ENCODE results near the gene ROM1.
"Not testable (repeated sequence)": the region's sequence is repeated elsewhere in the genome, so short reads cannot be mapped to it uniquely, and the experiment has no call there.

The ROM1 gene

DNA sequence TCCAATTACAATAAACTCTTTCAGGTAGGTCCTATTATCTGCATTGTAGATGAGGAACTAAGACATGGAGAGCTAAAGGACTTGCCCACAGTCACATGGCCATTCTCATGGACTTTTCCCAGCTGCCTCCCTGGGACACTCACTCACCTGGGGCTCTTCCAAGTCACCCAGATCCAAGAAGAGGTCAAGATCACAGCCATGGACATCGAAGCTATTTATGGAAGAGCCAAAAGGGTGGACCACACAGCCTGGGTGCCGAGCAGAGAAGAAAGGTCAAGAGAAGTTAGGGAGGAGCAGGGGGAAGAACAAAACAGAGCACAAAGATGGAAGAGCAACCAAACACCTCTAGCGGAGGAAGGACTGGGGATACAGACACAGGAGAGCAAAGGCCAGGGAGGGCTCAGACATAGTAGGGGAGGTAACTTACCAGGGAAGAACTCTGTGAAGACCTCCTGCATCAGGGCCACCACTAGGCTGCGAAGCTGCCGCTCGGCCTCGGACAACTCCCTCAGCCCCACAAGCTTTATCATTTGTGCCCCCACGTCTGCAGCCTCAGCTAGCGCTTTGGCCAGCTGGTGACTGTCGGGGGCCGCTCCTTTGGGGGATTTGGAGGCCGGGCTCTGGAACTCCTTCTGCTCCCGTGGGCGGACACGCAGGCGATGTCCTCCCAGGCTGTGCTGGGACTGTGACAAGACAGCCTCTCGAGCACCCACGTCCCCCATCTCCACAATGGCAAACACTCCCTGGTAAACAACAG lies 31.9 kb upstream of the ROM1 start:
- Histone ChIP-seq H2AFZ (ENCODE audit: low read length) (no peak overlapping the region), H3K27ac (ENCODE audit: low read length) (no peak overlapping the region), H3K27me3 (replicated peaks; ENCODE audit: insufficient read depth, low read length) (no peaks in the 10 kb centered on the region), H3F3A (ENCODE audit: insufficient read depth, low read length) (no peaks in the 10 kb centered on the region), H3K4me2 (ENCODE audit: low read depth, low read length) (no peak overlapping the region), H3K4me3 (ENCODE audit: low read length) (no peak overlapping the region), H3K4me1 (ENCODE audit: low read length) (no peaks in the 10 kb centered on the region), H3K79me2 (ENCODE audit: low read length) (peaks cover 17% of the 10 kb centered on the region), H3K9me3 (replicated peaks; ENCODE audit: insufficient read depth, low read length) (no peaks in the 10 kb centered on the region), H3K36me3 (replicated peaks; ENCODE audit: insufficient read depth, low read length) (no peaks in the 10 kb centered on the region), H3K9me2 (replicated peaks; ENCODE audit: insufficient read depth, low read length) (no peaks in the 10 kb centered on the region), H3K9ac (ENCODE audit: low read length) (no peak overlapping the region), H4K20me1 (ENCODE audit: insufficient read depth, low read length) (no peaks in the 10 kb centered on the region)
- TF ChIP-seq, protein P1, sequence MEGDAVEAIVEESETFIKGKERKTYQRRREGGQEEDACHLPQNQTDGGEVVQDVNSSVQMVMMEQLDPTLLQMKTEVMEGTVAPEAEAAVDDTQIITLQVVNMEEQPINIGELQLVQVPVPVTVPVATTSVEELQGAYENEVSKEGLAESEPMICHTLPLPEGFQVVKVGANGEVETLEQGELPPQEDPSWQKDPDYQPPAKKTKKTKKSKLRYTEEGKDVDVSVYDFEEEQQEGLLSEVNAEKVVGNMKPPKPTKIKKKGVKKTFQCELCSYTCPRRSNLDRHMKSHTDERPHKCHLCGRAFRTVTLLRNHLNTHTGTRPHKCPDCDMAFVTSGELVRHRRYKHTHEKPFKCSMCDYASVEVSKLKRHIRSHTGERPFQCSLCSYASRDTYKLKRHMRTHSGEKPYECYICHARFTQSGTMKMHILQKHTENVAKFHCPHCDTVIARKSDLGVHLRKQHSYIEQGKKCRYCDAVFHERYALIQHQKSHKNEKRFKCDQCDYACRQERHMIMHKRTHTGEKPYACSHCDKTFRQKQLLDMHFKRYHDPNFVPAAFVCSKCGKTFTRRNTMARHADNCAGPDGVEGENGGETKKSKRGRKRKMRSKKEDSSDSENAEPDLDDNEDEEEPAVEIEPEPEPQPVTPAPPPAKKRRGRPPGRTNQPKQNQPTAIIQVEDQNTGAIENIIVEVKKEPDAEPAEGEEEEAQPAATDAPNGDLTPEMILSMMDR (IDR thresholded peaks at IDR 0.05; ENCODE audit: low read length): no peak
- TF ChIP-seq EZH2 (optimal IDR thresholded peaks at IDR 0.05; ENCODE audit: low read depth, low read length) (no peak), EZH2phosphoT487 (IDR thresholded peaks at IDR 0.05; ENCODE audit: low read length) (no peak)
- no peak for DNase-seq

DNA sequence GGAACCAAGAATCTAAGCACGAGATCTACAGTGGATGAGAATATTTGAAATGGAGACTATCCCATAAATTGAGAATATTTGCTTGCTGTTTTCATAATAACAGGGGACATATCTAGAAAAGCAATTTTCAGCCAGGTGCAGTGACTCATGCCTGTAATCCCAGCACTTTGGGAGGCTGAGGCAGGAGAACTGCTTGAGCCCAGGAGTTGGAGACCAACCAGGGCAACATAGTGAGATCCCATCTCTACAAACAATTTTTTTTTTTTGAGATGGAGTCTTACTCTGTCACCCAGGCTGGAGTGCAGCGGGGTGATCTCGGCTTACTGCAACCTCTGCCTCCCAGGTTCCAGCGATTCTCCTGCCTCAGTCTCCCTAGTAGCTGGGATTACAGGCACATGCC lies 31.3 kb upstream of the ROM1 start:
- H3K9me3 ChIP-seq (replicated peaks; ENCODE audit: insufficient read depth, low read length); H3K4me2 ChIP-seq (ENCODE audit: low read depth, low read length); DNase-seq; H4K20me1 ChIP-seq (ENCODE audit: insufficient read depth, low read length); H3K9ac ChIP-seq (ENCODE audit: low read length); H3F3A ChIP-seq (ENCODE audit: insufficient read depth, low read length); H3K27me3 ChIP-seq (replicated peaks; ENCODE audit: insufficient read depth, low read length); H2AFZ ChIP-seq (ENCODE audit: low read length); H3K4me1 ChIP-seq (ENCODE audit: low read length); H3K36me3 ChIP-seq (replicated peaks; ENCODE audit: insufficient read depth, low read length); H3K9me2 ChIP-seq (replicated peaks; ENCODE audit: insufficient read depth, low read length); H3K4me3 ChIP-seq (ENCODE audit: low read length); H3K27ac ChIP-seq (ENCODE audit: low read length): not testable (repeated sequence)
- peaks cover 20% of the 10 kb centered on the region for H3K79me2 ChIP-seq (ENCODE audit: low read length)

DNA sequence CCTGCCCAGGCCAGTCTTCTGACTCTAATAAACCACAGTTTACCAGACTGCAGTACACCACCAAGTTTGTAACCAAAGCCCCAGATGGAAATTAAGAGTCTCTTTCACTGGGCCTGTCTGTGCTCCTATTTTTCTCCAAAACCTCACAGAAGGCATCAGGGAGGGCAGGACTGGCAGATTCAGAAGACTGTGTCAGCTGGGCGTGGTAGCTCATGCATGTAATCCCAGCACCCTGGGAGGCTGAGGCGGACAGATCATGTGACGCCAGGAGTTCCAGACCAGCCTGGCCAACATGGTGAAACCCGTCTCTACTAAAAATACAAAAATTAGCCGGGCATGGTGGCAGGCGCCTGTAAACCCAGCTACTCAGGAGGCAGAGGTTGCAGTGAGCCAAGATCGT lies 27.7 kb upstream of the ROM1 start:
- not testable (repeated sequence) for H3K27ac ChIP-seq (ENCODE audit: low read length)

DNA sequence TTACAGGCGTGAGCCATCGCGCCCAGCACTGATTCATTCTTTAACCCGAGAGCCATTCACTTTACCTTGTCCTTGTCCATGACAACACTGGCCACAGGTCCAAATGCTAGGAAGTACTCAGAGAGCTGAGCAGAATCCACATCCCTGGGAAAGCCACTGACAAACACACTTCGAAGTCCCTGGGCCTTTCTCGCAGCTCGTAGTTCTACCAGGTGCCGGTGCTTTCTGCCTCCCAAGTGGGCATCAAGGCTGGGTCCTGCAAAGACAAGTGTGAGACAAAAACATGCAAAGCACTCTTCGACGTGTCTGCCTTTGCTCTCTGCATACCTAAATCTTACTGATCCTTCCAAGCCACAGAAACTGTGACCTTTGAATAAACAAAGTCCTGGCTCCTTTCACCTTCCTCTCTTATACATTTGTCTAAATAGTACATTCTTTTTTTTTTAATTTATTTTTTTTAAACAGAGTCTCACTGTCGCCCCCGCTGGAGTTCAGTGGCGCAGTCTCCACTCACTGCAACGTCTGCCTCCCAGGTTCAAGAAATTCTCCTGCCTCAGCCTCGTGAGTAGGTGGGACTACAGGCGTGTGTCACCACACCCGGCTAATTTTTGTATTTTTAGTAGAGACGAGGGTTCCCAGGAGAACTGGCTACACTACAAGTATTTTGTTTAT lies 24.0 kb upstream of the ROM1 start:
- Histone ChIP-seq H3K4me1 (ENCODE audit: low read length) (peaks cover 15% of the 10 kb centered on the region), H2AFZ (ENCODE audit: low read length) (no peak overlapping the region), H4K20me1 (ENCODE audit: insufficient read depth, low read length) (no peaks in the 10 kb centered on the region), H3K79me2 (ENCODE audit: low read length) (peaks cover 39% of the 10 kb centered on the region), H3K9ac (ENCODE audit: low read length) (no peak overlapping the region), H3F3A (ENCODE audit: insufficient read depth, low read length) (peaks cover 26% of the 10 kb centered on the region), H3K4me3 (ENCODE audit: low read length) (no peak overlapping the region), H3K4me2 (ENCODE audit: low read depth, low read length) (no peak overlapping the region), H3K9me3 (replicated peaks; ENCODE audit: insufficient read depth, low read length) (no peaks in the 10 kb centered on the region), H3K36me3 (replicated peaks; ENCODE audit: insufficient read depth, low read length) (0 out of 2 replicates have a peak, but pooled peaks cover 3% of the 10 kb centered on the region), H3K9me2 (replicated peaks; ENCODE audit: insufficient read depth, low read length) (no peaks in the 10 kb centered on the region), H3K27me3 (replicated peaks; ENCODE audit: insufficient read depth, low read length) (no peaks in the 10 kb centered on the region), H3K27ac (ENCODE audit: low read length) (no peak overlapping the region)
- TF ChIP-seq, protein P1 (IDR thresholded peaks at IDR 0.05; ENCODE audit: low read length): no peak
- no peak for TF ChIP-seq EZH2 (optimal IDR thresholded peaks at IDR 0.05; ENCODE audit: low read depth, low read length)
- TF ChIP-seq EZH2phosphoT487 (IDR thresholded peaks at IDR 0.05; ENCODE audit: low read length): no peak
- DNase-seq: no peak

More for the DNA sequence above, 27.7 kb upstream of the ROM1 start:
- not testable (repeated sequence) for H3K9ac ChIP-seq (ENCODE audit: low read length); H3K9me2 ChIP-seq (replicated peaks; ENCODE audit: insufficient read depth, low read length); H2AFZ ChIP-seq (ENCODE audit: low read length); H3K36me3 ChIP-seq (replicated peaks; ENCODE audit: insufficient read depth, low read length); H3K4me2 ChIP-seq (ENCODE audit: low read depth, low read length); H3K4me3 ChIP-seq (ENCODE audit: low read length); H4K20me1 ChIP-seq (ENCODE audit: insufficient read depth, low read length); H3K27me3 ChIP-seq (replicated peaks; ENCODE audit: insufficient read depth, low read length); DNase-seq; H3F3A ChIP-seq (ENCODE audit: insufficient read depth, low read length); H3K9me3 ChIP-seq (replicated peaks; ENCODE audit: insufficient read depth, low read length); H3K4me1 ChIP-seq (ENCODE audit: low read length)
- H3K79me2 ChIP-seq (ENCODE audit: low read length): peaks cover 41% of the 10 kb centered on the region

Measured in MM.1S (cell line).